ENCODE results near the gene NFILZ. TPM values are rescaled to one million over a fixed set of nuclear protein-coding genes. Genes with fewer than 3 reads are reported as not detected.

NFILZ gene
- polyA plus RNA-seq, 1 donor (not counting 4 experiments of a cell fraction or from before 2014, with no cell fraction given) = not detected

DNA sequence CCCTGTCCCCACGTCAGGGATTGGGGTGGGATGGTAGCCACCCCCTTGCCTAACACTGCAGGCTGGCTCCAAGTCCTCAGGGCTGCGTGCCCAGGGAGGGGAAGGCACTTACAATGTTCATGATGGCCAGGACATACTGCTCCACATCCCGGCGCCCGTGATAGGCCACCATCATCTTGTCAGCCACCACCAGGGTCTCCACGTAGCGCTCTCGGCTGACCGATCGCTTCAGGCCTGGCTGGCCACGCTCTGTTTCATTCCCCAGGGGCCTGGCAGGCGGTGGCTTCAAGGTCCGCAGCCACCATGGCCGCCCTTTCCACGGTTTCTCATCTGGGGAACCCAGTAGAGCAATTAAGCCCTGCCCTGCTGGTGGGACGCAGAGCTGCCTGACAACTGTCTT, 29.6 kb upstream of the NFILZ start:
- H3K4me2 ChIP-seq (ENCODE audit: control insufficient read depth, extremely low read depth, insufficient read depth, low read depth, low read length) = no peak overlapping the region
- no peaks in the 10 kb centered on the region for H3K4me1 ChIP-seq (ENCODE audit: control insufficient read depth, extremely low read depth, insufficient read depth, low read length)
- TF ChIP-seq, protein P1, sequence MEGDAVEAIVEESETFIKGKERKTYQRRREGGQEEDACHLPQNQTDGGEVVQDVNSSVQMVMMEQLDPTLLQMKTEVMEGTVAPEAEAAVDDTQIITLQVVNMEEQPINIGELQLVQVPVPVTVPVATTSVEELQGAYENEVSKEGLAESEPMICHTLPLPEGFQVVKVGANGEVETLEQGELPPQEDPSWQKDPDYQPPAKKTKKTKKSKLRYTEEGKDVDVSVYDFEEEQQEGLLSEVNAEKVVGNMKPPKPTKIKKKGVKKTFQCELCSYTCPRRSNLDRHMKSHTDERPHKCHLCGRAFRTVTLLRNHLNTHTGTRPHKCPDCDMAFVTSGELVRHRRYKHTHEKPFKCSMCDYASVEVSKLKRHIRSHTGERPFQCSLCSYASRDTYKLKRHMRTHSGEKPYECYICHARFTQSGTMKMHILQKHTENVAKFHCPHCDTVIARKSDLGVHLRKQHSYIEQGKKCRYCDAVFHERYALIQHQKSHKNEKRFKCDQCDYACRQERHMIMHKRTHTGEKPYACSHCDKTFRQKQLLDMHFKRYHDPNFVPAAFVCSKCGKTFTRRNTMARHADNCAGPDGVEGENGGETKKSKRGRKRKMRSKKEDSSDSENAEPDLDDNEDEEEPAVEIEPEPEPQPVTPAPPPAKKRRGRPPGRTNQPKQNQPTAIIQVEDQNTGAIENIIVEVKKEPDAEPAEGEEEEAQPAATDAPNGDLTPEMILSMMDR (optimal IDR thresholded peaks at IDR 0.05 in 1 of 3, IDR thresholded peaks at IDR 0.05 in 1 of 3, conservative IDR thresholded peaks at IDR 0.05 in 1 of 3; ENCODE audit: extremely low read depth in 1 of 3, insufficient read depth in 2 of 3, low read length in 3 of 3) = no peak
- TF ChIP-seq EZH2 (IDR thresholded peaks at IDR 0.05; ENCODE audit: low read length) = no peak
- H3K4me3 ChIP-seq (ENCODE audit: control insufficient read depth in 2 of 3, extremely low read depth in 1 of 3, insufficient read depth in 2 of 3, low read depth in 1 of 3, low read length in 3 of 3) = no peak overlapping the region
- dilution Hi-C loops (cut with MboI; ENCODE audit: extremely low pct_ligation_motif_present, low sequenced_read_pairs) = no loop called here
- peaks cover 4% of the 10 kb centered on the region for H3K9me3 ChIP-seq (ENCODE audit: control insufficient read depth, low read depth, low read length)
- no peaks in the 10 kb centered on the region for H4K20me1 ChIP-seq (ENCODE audit: control insufficient read depth, extremely low read depth, insufficient read depth, low read length)
- H3K27ac ChIP-seq (ENCODE audit: control insufficient read depth, insufficient read depth, low read length) = no peak overlapping the region
- H3K36me3 ChIP-seq (ENCODE audit: control insufficient read depth in 2 of 2, extremely low read depth in 1 of 2, insufficient read depth in 2 of 2, low read length in 2 of 2) = no peaks in the 10 kb centered on the region
- no peak overlapping the region for H3K9ac ChIP-seq (ENCODE audit: control insufficient read depth, extremely low read depth, insufficient read depth, low read length)
- no peak for FAIRE-seq
- no peak for DNase-seq (ENCODE audit: low read depth, low spot score)
- no peak overlapping the region for H2AFZ ChIP-seq (ENCODE audit: control insufficient read depth, low read length)
- H3K27me3 ChIP-seq (ENCODE audit: control insufficient read depth, extremely low read depth, insufficient read depth, low read length) = no peaks in the 10 kb centered on the region
- no peaks in the 10 kb centered on the region for H3K9me1 ChIP-seq (ENCODE audit: control insufficient read depth, extremely low read depth, insufficient read depth, low read length)
- no peaks in the 10 kb centered on the region for H3K79me2 ChIP-seq (ENCODE audit: control insufficient read depth, insufficient read depth, low read length)

GRCh38 chr19:8601796-8602195, 28.6 kb upstream of the NFILZ start:
- H3K27ac ChIP-seq (ENCODE audit: control insufficient read depth, insufficient read depth, low read length) = no peak overlapping the region
- no peaks in the 10 kb centered on the region for H3K9me1 ChIP-seq (ENCODE audit: control insufficient read depth, extremely low read depth, insufficient read depth, low read length)
- no peaks in the 10 kb centered on the region for H3K36me3 ChIP-seq (ENCODE audit: control insufficient read depth in 2 of 2, extremely low read depth in 1 of 2, insufficient read depth in 2 of 2, low read length in 2 of 2)
- H4K20me1 ChIP-seq (ENCODE audit: control insufficient read depth, extremely low read depth, insufficient read depth, low read length) = no peaks in the 10 kb centered on the region
- dilution Hi-C loops (cut with MboI; ENCODE audit: extremely low pct_ligation_motif_present, low sequenced_read_pairs) = no loop called here
- H3K4me3 ChIP-seq (ENCODE audit: control insufficient read depth in 2 of 3, extremely low read depth in 1 of 3, insufficient read depth in 2 of 3, low read depth in 1 of 3, low read length in 3 of 3) = no peak overlapping the region
- DNase-seq (ENCODE audit: low read depth, low spot score) (no peak), FAIRE-seq (no peak)
- peaks cover 4% of the 10 kb centered on the region for H3K9me3 ChIP-seq (ENCODE audit: control insufficient read depth, low read depth, low read length)
- H2AFZ ChIP-seq (ENCODE audit: control insufficient read depth, low read length) = no peak overlapping the region
- H3K27me3 ChIP-seq (ENCODE audit: control insufficient read depth, extremely low read depth, insufficient read depth, low read length) = no peaks in the 10 kb centered on the region
- TF ChIP-seq, protein P1 (optimal IDR thresholded peaks at IDR 0.05 in 1 of 3, IDR thresholded peaks at IDR 0.05 in 1 of 3, conservative IDR thresholded peaks at IDR 0.05 in 1 of 3; ENCODE audit: extremely low read depth in 1 of 3, insufficient read depth in 2 of 3, low read length in 3 of 3) = no peak
- TF ChIP-seq EZH2 (IDR thresholded peaks at IDR 0.05; ENCODE audit: low read length) = no peak
- H3K79me2 ChIP-seq (ENCODE audit: control insufficient read depth, insufficient read depth, low read length) = no peaks in the 10 kb centered on the region
- no peak overlapping the region for H3K9ac ChIP-seq (ENCODE audit: control insufficient read depth, extremely low read depth, insufficient read depth, low read length)
- no peak overlapping the region for H3K4me2 ChIP-seq (ENCODE audit: control insufficient read depth, extremely low read depth, insufficient read depth, low read depth, low read length)
- no peaks in the 10 kb centered on the region for H3K4me1 ChIP-seq (ENCODE audit: control insufficient read depth, extremely low read depth, insufficient read depth, low read length)
